GM19043 (cell line): ENCODE results near the gene KCNG4.

ENCODE experiments used
- ATAC-seq: cut with Tn5 transposase; IDR thresholded peaks from one replicate; pipeline ENCODE4 v1.9.1; 2021; ENCODE audit warnings: low read depth; ENCODE audit not compliant: unreplicated experiment

The KCNG4 gene

DNA sequence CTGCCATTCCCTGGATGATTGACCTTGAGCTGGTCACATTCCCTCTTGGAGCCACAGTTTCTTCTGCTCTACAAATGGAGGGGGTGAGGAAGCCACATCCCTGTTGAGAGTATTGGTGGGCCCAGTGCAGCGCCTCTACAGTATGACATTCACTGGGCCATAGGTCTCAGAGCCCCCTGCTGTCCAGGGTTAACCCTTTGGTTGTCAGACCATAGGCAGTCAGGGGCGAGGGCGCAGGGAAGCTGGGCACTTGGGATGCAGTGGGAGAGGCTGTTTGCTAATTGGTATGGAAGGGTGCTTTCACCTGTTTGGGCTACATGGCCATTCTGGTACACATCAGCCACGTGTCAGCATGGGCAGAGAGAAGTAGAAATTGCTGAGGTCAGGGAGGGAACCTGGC lies 27.6 kb upstream of the KCNG4 start:
- no peak for ATAC-seq

GRCh38 chr16:84266451-84266850 lies 26.6 kb upstream of the KCNG4 start:
- no peak for ATAC-seq

- no peak for ATAC-seq
Measured at GRCh38 chr16:84262939-84263338, 23.1 kb upstream of the KCNG4 start.

- no peak for ATAC-seq
Measured at GRCh38 chr16:84262031-84262430, 22.2 kb upstream of the KCNG4 start.

- no peak for ATAC-seq
Measured at GRCh38 chr16:84260766-84261554, 21.1 kb upstream of the KCNG4 start.

DNA sequence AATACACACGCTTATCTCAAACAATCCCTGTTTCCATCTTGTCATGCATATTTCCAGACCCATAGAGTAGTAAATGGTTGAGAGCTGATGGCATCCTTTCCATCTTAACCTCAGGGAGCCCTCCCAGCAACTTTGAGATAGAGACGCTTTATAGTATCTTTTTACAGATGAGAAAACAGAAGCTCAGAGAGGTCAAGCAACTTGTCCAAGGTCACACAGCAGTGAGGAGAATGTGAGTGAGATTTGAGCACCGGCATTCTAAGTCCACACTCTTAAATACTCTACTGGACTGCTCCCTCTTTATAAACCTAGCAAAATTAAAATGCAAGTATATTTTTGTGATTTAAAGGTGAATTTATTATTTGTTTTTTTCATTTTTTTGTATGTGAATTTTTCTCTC lies 19.9 kb upstream of the KCNG4 start:
- ATAC-seq: no peak

DNA sequence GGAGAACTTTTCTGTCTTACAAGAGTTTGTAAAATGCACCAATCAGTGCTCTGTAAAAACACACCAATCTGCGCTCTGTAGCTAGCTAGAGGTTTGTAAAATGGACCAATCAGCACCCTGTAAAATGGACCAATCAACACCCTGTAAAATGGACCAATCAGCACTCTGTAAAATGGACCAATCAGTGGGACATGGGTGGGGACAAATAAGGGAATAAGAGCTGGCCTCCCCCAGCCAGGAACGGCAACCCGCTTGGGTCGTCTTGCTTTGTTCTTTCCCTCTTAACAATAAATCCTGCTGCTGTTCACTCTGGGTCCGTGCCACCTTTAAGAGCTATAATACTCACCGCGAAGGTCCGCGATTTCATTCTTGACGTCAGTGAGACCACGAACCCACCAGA lies 18.5 kb upstream of the KCNG4 start:
- no peak for ATAC-seq

- ATAC-seq: no peak
Measured at GRCh38 chr16:84255050-84255810, 15.4 kb upstream of the KCNG4 start.

DNA sequence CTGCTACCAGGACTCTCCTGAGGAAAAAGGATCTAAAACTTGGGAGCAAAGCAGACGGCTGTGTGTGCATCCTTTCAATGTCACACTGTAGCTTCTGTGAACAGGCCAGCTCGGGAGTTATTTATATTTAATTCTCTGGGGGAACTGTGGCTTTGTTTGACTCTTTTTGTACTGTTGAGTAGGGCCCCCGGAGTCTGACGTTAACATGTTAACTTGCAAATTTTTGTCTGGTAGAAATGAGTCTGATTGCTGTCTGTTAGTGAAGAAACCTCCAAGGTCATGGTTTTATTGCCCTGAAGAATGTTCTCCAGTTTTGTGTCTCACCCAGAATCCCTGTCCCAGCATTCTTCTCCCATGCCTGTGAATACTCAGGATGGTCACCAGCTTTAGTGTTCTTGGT lies 14.2 kb upstream of the KCNG4 start:
- ATAC-seq: no peak

- ATAC-seq: no peak
Measured at GRCh38 chr16:84253173-84253572, 13.4 kb upstream of the KCNG4 start.

DNA sequence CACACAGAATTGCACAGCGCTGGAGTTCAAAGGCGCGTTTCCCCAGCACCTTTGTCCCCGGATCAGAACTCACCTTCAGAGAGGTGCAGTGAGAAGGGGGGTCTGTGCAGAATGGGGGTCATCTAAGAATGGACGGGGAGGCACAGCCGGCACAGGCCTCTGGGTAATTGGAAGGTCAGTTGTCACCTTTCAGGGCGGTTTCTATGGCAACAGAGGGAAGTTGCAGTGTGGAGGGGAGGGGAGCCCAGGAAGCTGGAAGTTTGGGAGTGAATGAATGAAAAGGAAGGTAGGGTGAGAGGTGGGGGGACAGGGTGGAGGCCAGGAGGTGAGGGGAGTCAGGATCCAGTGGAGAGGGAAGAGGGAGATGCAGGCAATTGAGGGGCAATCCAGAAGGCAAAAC lies 12.4 kb upstream of the KCNG4 start:
- ATAC-seq: no peak

- ATAC-seq: no peak
Measured at GRCh38 chr16:84247844-84248243, 8.0 kb upstream of the KCNG4 start.

DNA sequence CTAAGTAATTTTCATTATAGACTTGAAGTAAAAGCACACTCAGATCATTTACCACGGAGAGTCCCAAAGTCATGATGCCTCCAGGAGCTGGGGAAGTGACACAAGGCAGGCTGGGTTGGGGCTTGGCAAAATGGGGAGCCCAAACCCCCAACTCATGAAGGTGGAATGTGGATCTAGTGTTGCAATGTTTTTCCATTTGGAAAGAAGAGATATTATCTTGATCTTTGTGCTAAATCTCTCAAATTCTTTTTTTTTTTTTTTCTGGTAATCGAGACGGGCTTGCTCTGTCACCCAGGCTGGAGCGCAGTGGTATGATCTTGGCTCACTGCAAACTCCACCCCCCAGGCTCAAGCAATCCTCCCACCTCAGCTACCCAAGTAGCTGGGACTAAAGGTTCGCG lies 7.5 kb upstream of the KCNG4 start:
- no peak for ATAC-seq

- no peak for ATAC-seq
Measured at GRCh38 chr16:84246679-84247077, 6.9 kb upstream of the KCNG4 start.

GRCh38 chr16:84245956-84246678 lies 6.3 kb upstream of the KCNG4 start:
- no peak for ATAC-seq

DNA sequence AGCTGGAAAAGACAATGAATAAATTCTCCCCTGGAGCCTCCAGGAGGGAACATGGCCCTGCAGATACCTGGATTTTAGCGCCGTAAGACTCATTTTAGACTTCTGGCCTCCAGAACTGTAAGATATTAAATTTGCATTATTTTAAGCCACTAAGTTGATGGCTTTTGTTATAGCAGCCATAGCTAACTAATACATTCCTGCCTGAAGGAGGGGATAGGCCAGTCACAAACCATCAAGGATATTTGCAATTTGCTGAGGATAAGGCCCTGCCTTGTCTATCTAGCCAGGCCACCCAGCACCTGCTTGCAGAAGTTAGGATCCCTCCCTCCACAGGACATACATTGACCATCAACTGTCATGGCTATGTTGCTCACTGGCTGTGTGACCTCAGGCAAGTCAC lies 4.9 kb upstream of the KCNG4 start:
- ATAC-seq: no peak

- ATAC-seq: no peak
Measured at GRCh38 chr16:84243732-84244131, 3.9 kb upstream of the KCNG4 start.

DNA sequence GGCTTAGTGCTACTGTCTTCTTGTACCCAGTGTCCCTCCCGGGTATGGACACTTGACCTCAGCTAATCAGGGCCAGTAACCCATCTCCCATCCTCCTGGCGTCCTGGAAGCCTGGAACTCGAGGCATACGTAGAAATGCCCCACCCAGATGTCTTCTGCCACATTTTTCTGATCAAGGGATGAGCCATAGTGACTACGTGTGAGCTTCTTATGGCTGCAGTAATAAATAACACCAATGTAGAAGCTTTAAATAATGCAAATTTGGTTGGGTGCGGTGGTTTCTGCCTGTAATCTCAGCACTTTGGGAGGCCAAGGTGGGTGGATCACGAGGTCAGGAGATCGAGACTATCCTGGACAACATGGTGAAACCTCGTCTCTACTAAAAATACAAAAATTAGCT lies 3.0 kb upstream of the KCNG4 start:
- ATAC-seq: no peak

DNA sequence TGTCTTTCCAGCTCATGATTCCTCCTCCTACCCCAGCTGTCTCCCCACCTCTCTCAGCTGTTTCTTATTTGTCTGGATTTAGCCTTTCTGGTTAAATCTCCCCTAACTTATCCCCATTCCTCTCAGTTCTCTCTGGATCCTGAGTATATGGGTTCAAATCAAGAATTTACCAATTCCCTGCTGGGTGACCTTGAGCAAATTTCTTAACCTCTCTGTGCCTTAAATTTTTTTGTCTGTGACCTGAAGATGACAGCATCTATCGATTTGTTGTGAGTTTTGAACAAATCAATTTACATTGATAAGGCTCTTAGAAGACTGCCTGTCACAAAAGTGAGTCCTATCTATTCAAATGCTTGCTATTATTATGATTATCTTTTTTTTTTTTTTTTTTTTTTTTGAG lies 2.0 kb upstream of the KCNG4 start:
- ATAC-seq: no peak

DNA sequence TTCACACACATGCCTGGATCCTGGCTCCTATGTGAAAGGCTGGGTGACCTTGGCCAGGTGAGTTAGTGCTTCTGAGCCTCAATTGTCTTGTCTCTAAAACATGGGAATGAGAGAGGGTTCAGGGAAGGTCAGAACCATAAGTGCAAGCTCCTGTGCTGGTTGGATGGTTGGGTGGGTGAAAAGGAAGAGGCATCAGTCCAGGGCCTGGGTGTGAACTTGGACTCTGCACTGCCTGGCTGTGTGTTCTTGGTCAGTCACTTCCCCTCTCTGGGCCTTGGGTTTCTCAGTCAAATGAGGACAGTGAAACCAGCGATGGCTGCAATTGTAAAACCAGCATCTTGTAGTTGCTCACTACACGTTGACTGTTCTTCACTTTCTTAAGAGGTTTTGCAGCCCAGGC lies 643 bp upstream of the KCNG4 start:
- no peak for ATAC-seq

GRCh38 chr16:84239141-84239769 lies 557 bp downstream of the KCNG4 start:
- no peak for ATAC-seq
